ENCODE results near the gene HS3ST2. TPM values are rescaled to one million over a fixed set of nuclear protein-coding genes. Genes with fewer than 3 reads are reported as not detected.

Gene HS3ST2
- total and polyA plus RNA-seq, 5 donors from 2014 or later, result not detected

GRCh38 chr16:22843856-22844255 lies 29.9 kb downstream of the HS3ST2 start:
- Histone ChIP-seq H3K36me3 (ENCODE audit: control insufficient read depth, insufficient read depth, low read length) (no peaks in the 10 kb centered on the region), H3K4me1 (ENCODE audit: control insufficient read depth, insufficient read depth, low read length, poor library complexity, severe bottlenecking) (no peaks in the 10 kb centered on the region), H3K9me3 (ENCODE audit: control insufficient read depth in 2 of 2, low read length in 2 of 2) (no peaks in the 10 kb centered on the region), H3K27ac (ENCODE audit: insufficient read depth, low read length, poor library complexity, severe bottlenecking) (no peak overlapping the region), H3K4me3 (ENCODE audit: low read depth, low read length) (no peak overlapping the region), H3K27me3 (ENCODE audit: control insufficient read depth, insufficient read depth, low read length) (peaks cover under 1% of the 10 kb centered on the region)
- no peak for DNase-seq
- no peaks in the 10 kb centered on the region for H3K4me1 Mint-ChIP-seq
- ATAC-seq (ENCODE audit: low read depth in 2 of 2), result no peak
- no peak overlapping the region for H3K27ac Mint-ChIP-seq
- peaks cover 42% of the 10 kb centered on the region for H3K27me3 Mint-ChIP-seq
- H3K36me3 Mint-ChIP-seq, result no peaks in the 10 kb centered on the region
- H3K4me3 Mint-ChIP-seq, result no peak overlapping the region
- peaks cover 0 to 2% (median 0%) of the 10 kb centered on the region in 7 donors for H3K9me3 Mint-ChIP-seq

GRCh38 chr16:22844416-22844815 lies 30.5 kb downstream of the HS3ST2 start:
- Mint-ChIP-seq H3K4me1 (no peaks in the 10 kb centered on the region), H3K9me3 (peaks cover 0 to 3% (median 0%) of the 10 kb centered on the region in 7 donors), H3K27ac (no peak overlapping the region), H3K4me3 (no peak overlapping the region), H3K27me3 (peaks cover 39% of the 10 kb centered on the region), H3K36me3 (no peaks in the 10 kb centered on the region)
- no peak for ATAC-seq (ENCODE audit: low read depth in 2 of 2)
- no peaks in the 10 kb centered on the region for H3K9me3 ChIP-seq (ENCODE audit: control insufficient read depth in 2 of 2, low read length in 2 of 2)
- H3K4me1 ChIP-seq (ENCODE audit: control insufficient read depth, insufficient read depth, low read length, poor library complexity, severe bottlenecking), result no peaks in the 10 kb centered on the region
- H3K4me3 ChIP-seq (ENCODE audit: low read depth, low read length), result no peak overlapping the region
- H3K27me3 ChIP-seq (ENCODE audit: control insufficient read depth, insufficient read depth, low read length), result no peaks in the 10 kb centered on the region
- peak in 1 of 3 donors; percentile 1 for DNase-seq
- H3K27ac ChIP-seq (ENCODE audit: insufficient read depth, low read length, poor library complexity, severe bottlenecking), result no peak overlapping the region
- no peaks in the 10 kb centered on the region for H3K36me3 ChIP-seq (ENCODE audit: control insufficient read depth, insufficient read depth, low read length)

- no peaks in the 10 kb centered on the region for H3K9me3 ChIP-seq (ENCODE audit: control insufficient read depth in 2 of 2, low read length in 2 of 2)
- DNase-seq, result no peak
- H3K4me1 ChIP-seq (ENCODE audit: control insufficient read depth, insufficient read depth, low read length, poor library complexity, severe bottlenecking), result no peaks in the 10 kb centered on the region
- Mint-ChIP-seq H3K4me3 (no peak overlapping the region), H3K9me3 (peaks cover 0 to 5% (median 0%) of the 10 kb centered on the region in 7 donors), H3K36me3 (no peaks in the 10 kb centered on the region), H3K27me3 (peaks cover 34% of the 10 kb centered on the region), H3K27ac (no peak overlapping the region), H3K4me1 (no peaks in the 10 kb centered on the region)
- peaks cover 2% of the 10 kb centered on the region for H3K27me3 ChIP-seq (ENCODE audit: control insufficient read depth, insufficient read depth, low read length)
- H3K27ac ChIP-seq (ENCODE audit: insufficient read depth, low read length, poor library complexity, severe bottlenecking), result no peak overlapping the region
- no peak overlapping the region for H3K4me3 ChIP-seq (ENCODE audit: low read depth, low read length)
- no peak for ATAC-seq (ENCODE audit: low read depth in 2 of 2)
- no peaks in the 10 kb centered on the region for H3K36me3 ChIP-seq (ENCODE audit: control insufficient read depth, insufficient read depth, low read length)
Observed at GRCh38 chr16:22847100-22847499, 33.1 kb downstream of the HS3ST2 start.

- Mint-ChIP-seq H3K9me3 (peaks cover 0 to 5% (median 0%) of the 10 kb centered on the region in 7 donors), H3K36me3 (no peaks in the 10 kb centered on the region), H3K4me1 (no peaks in the 10 kb centered on the region), H3K27ac (no peak overlapping the region), H3K27me3 (peaks cover 32% of the 10 kb centered on the region), H3K4me3 (no peak overlapping the region)
- Histone ChIP-seq H3K4me1 (ENCODE audit: control insufficient read depth, insufficient read depth, low read length, poor library complexity, severe bottlenecking) (no peaks in the 10 kb centered on the region), H3K9me3 (ENCODE audit: control insufficient read depth in 2 of 2, low read length in 2 of 2) (no peaks in the 10 kb centered on the region), H3K27ac (ENCODE audit: insufficient read depth, low read length, poor library complexity, severe bottlenecking) (no peak overlapping the region), H3K36me3 (ENCODE audit: control insufficient read depth, insufficient read depth, low read length) (no peaks in the 10 kb centered on the region), H3K27me3 (ENCODE audit: control insufficient read depth, insufficient read depth, low read length) (peaks cover 2% of the 10 kb centered on the region), H3K4me3 (ENCODE audit: low read depth, low read length) (no peak overlapping the region)
- DNase-seq, result no peak
- ATAC-seq (ENCODE audit: low read depth in 2 of 2), result no peak
Observed at GRCh38 chr16:22847690-22848089, 33.7 kb downstream of the HS3ST2 start.

GRCh38 chr16:22848451-22848850 lies 34.5 kb downstream of the HS3ST2 start:
- H3K27ac ChIP-seq (ENCODE audit: insufficient read depth, low read length, poor library complexity, severe bottlenecking), result no peak overlapping the region
- H3K4me3 Mint-ChIP-seq, result no peak overlapping the region
- no peaks in the 10 kb centered on the region for H3K36me3 Mint-ChIP-seq

GRCh38 chr16:22849517-22849916 lies 35.6 kb downstream of the HS3ST2 start:
- H3K27ac ChIP-seq (ENCODE audit: insufficient read depth, low read length, poor library complexity, severe bottlenecking), result no peak overlapping the region

More at GRCh38 chr16:22848451-22848850, 34.5 kb downstream of the HS3ST2 start:
- ATAC-seq (ENCODE audit: low read depth in 2 of 2), result no peak
- peaks cover 26% of the 10 kb centered on the region for H3K27me3 Mint-ChIP-seq
- H3K27ac Mint-ChIP-seq, result no peak overlapping the region
- DNase-seq, result no peak
- H3K4me1 ChIP-seq (ENCODE audit: control insufficient read depth, insufficient read depth, low read length, poor library complexity, severe bottlenecking), result no peaks in the 10 kb centered on the region
- H3K36me3 ChIP-seq (ENCODE audit: control insufficient read depth, insufficient read depth, low read length), result no peaks in the 10 kb centered on the region
- peaks cover 2% of the 10 kb centered on the region for H3K27me3 ChIP-seq (ENCODE audit: control insufficient read depth, insufficient read depth, low read length)
- H3K4me1 Mint-ChIP-seq, result no peaks in the 10 kb centered on the region
- peaks cover 0 to 5% (median 0%) of the 10 kb centered on the region in 7 donors for H3K9me3 Mint-ChIP-seq
- H3K4me3 ChIP-seq (ENCODE audit: low read depth, low read length), result no peak overlapping the region
- no peaks in the 10 kb centered on the region for H3K9me3 ChIP-seq (ENCODE audit: control insufficient read depth in 2 of 2, low read length in 2 of 2)

GRCh38 chr16:22855231-22855630 lies 41.3 kb downstream of the HS3ST2 start:
- Histone ChIP-seq H3K9me3 (ENCODE audit: control insufficient read depth in 2 of 2, low read length in 2 of 2) (no peaks in the 10 kb centered on the region), H3K4me3 (ENCODE audit: low read depth, low read length) (no peak overlapping the region), H3K4me1 (ENCODE audit: control insufficient read depth, insufficient read depth, low read length, poor library complexity, severe bottlenecking) (no peaks in the 10 kb centered on the region), H3K36me3 (ENCODE audit: control insufficient read depth, insufficient read depth, low read length) (no peaks in the 10 kb centered on the region), H3K27ac (ENCODE audit: insufficient read depth, low read length, poor library complexity, severe bottlenecking) (no peak overlapping the region), H3K27me3 (ENCODE audit: control insufficient read depth, insufficient read depth, low read length) (no peaks in the 10 kb centered on the region)
- no peaks in the 10 kb centered on the region for H3K36me3 Mint-ChIP-seq
- H3K27ac Mint-ChIP-seq, result no peak overlapping the region
- ATAC-seq (ENCODE audit: low read depth in 2 of 2) (no peak), DNase-seq (no peak)
- peaks cover 0 to 3% (median 0%) of the 10 kb centered on the region in 7 donors for H3K9me3 Mint-ChIP-seq
- H3K4me1 Mint-ChIP-seq, result no peaks in the 10 kb centered on the region
- H3K4me3 Mint-ChIP-seq, result no peak overlapping the region
- H3K27me3 Mint-ChIP-seq, result peaks cover 16% of the 10 kb centered on the region

More at GRCh38 chr16:22849517-22849916, 35.6 kb downstream of the HS3ST2 start:
- Mint-ChIP-seq H3K27me3 (peaks cover 23% of the 10 kb centered on the region), H3K9me3 (peaks cover 0 to 5% (median 0%) of the 10 kb centered on the region in 7 donors), H3K4me3 (no peak overlapping the region), H3K36me3 (no peaks in the 10 kb centered on the region), H3K27ac (no peak overlapping the region), H3K4me1 (no peaks in the 10 kb centered on the region)
- DNase-seq (no peak), ATAC-seq (ENCODE audit: low read depth in 2 of 2) (no peak)
- peaks cover 2% of the 10 kb centered on the region for H3K27me3 ChIP-seq (ENCODE audit: control insufficient read depth, insufficient read depth, low read length)
- H3K9me3 ChIP-seq (ENCODE audit: control insufficient read depth in 2 of 2, low read length in 2 of 2), result no peaks in the 10 kb centered on the region
- no peaks in the 10 kb centered on the region for H3K4me1 ChIP-seq (ENCODE audit: control insufficient read depth, insufficient read depth, low read length, poor library complexity, severe bottlenecking)
- H3K36me3 ChIP-seq (ENCODE audit: control insufficient read depth, insufficient read depth, low read length), result no peaks in the 10 kb centered on the region
- no peak overlapping the region for H3K4me3 ChIP-seq (ENCODE audit: low read depth, low read length)

- ATAC-seq (ENCODE audit: low read depth in 2 of 2), result no peak
Observed at GRCh38 chr16:22857296-22858025, 43.5 kb downstream of the HS3ST2 start.

More at GRCh38 chr16:22857296-22858025, 43.5 kb downstream of the HS3ST2 start:
- H3K27me3 ChIP-seq (ENCODE audit: control insufficient read depth, insufficient read depth, low read length), result no peaks in the 10 kb centered on the region
- H3K9me3 ChIP-seq (ENCODE audit: control insufficient read depth in 2 of 2, low read length in 2 of 2), result no peaks in the 10 kb centered on the region
- Mint-ChIP-seq H3K9me3 (no peaks in the 10 kb centered on the region), H3K27me3 (peaks cover 30% of the 10 kb centered on the region), H3K4me3 (no peak overlapping the region), H3K4me1 (no peaks in the 10 kb centered on the region), H3K36me3 (no peaks in the 10 kb centered on the region), H3K27ac (no peak overlapping the region)
- no peaks in the 10 kb centered on the region for H3K36me3 ChIP-seq (ENCODE audit: control insufficient read depth, insufficient read depth, low read length)
- no peak overlapping the region for H3K27ac ChIP-seq (ENCODE audit: insufficient read depth, low read length, poor library complexity, severe bottlenecking)
- no peak for DNase-seq
- no peak overlapping the region for H3K4me3 ChIP-seq (ENCODE audit: low read depth, low read length)
- H3K4me1 ChIP-seq (ENCODE audit: control insufficient read depth, insufficient read depth, low read length, poor library complexity, severe bottlenecking), result no peaks in the 10 kb centered on the region
